Muscle layer of duodenum (tissue), 2 donors: ENCODE measurements around the gene GHRH.

Source experiments
- H3K27ac ChIP-seq: one replicate; pipeline ENCODE4 v1.7.0; 2013; ENCODE audit warnings: mild to moderate bottlenecking, low read length
- H3K27me3 ChIP-seq: one replicate; pipeline ENCODE4 v1.7.0; 2013; ENCODE audit warnings: low read depth, mild to moderate bottlenecking, control low read depth, low read length
- H3K36me3 ChIP-seq, 2 donors: one replicate each; pipeline ENCODE4 v1.7.0; 2013; ENCODE audit warnings: low read length in 2 of 2, control low read depth in 1 of 2, mild to moderate bottlenecking in 1 of 2; ENCODE audit not compliant: insufficient read depth in 2 of 2, control insufficient read depth in 1 of 2
- H3K4me1 ChIP-seq, 2 donors: one replicate each; pipeline ENCODE4 v1.7.0; 2013; ENCODE audit warnings: low read length in 2 of 2, mild to moderate bottlenecking in 2 of 2, control low read depth in 1 of 2, moderate library complexity in 1 of 2; ENCODE audit not compliant: insufficient read depth in 2 of 2, control insufficient read depth in 1 of 2
- H3K4me3 ChIP-seq, 2 donors: one replicate each; pipeline ENCODE4 v1.7.0; 2013; ENCODE audit warnings: low read length in 2 of 2, low read depth in 1 of 2, mild to moderate bottlenecking in 1 of 2
- H3K9me3 ChIP-seq, 2 donors: one replicate each; pipeline ENCODE4 v1.7.0; 2013; ENCODE audit warnings: low read length in 2 of 2, control low read depth in 1 of 2, mild to moderate bottlenecking in 1 of 2; ENCODE audit not compliant: control insufficient read depth in 1 of 2
- donor health status: healthy.

GHRH gene

GRCh38 chr20:37288091-37288490 is 26.5 kb upstream of the GHRH start:
- no peaks in the 10 kb centered on the region for H3K9me3 ChIP-seq
- peaks cover 0 to 9% of the 10 kb centered on the region in 2 donors for H3K4me1 ChIP-seq
- H3K36me3 ChIP-seq = peaks cover 0 to 2% of the 10 kb centered on the region in 2 donors
- no peak overlapping the region for H3K27ac ChIP-seq
- H3K27me3 ChIP-seq = no peaks in the 10 kb centered on the region
- H3K4me3 ChIP-seq = no peak overlapping the region

- Histone ChIP-seq H3K4me1 (peaks cover 0 to 8% of the 10 kb centered on the region in 2 donors), H3K9me3 (no peaks in the 10 kb centered on the region), H3K27ac (no peak overlapping the region), H3K4me3 (no peak overlapping the region), H3K36me3 (no peaks in the 10 kb centered on the region), H3K27me3 (no peaks in the 10 kb centered on the region)
Observed at GRCh38 chr20:37285664-37286374, 24.2 kb upstream of the GHRH start.

- H3K27ac ChIP-seq = no peak overlapping the region
- H3K36me3 ChIP-seq = no peaks in the 10 kb centered on the region
- H3K4me3 ChIP-seq = no peak overlapping the region
- no peaks in the 10 kb centered on the region for H3K27me3 ChIP-seq
- H3K9me3 ChIP-seq = no peaks in the 10 kb centered on the region
- no peaks in the 10 kb centered on the region for H3K4me1 ChIP-seq
Observed at GRCh38 chr20:37284691-37285161, 23.1 kb upstream of the GHRH start.

- no peak overlapping the region for H3K4me3 ChIP-seq
- H3K9me3 ChIP-seq = no peaks in the 10 kb centered on the region
- H3K27me3 ChIP-seq = no peaks in the 10 kb centered on the region
- no peaks in the 10 kb centered on the region for H3K36me3 ChIP-seq
- H3K4me1 ChIP-seq = no peaks in the 10 kb centered on the region
- H3K27ac ChIP-seq = no peak overlapping the region
Observed at GRCh38 chr20:37283530-37284195, 22.0 kb upstream of the GHRH start.

DNA sequence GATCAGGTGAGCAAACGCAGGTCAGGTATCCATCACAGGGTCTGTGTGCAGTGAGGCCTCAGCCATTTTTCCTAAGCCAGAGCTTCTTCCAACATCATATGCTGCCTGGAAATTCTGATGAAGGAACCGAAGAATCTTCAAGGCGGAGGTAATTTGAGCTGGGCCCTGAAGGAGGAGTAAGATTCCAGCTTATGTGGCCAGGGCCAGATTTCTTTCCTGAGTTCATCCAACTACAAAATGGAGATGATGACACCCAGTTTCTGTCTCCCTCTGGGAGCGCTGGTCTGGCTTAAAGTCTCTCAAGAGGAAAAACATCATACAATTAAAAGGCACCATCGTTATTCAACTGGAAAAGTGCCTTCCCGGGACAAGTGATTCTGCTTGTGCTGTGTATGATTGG is 20.9 kb upstream of the GHRH start:
- no peaks in the 10 kb centered on the region for H3K9me3 ChIP-seq
- H3K4me1 ChIP-seq = no peaks in the 10 kb centered on the region
- no peaks in the 10 kb centered on the region for H3K36me3 ChIP-seq
- no peaks in the 10 kb centered on the region for H3K27me3 ChIP-seq
- H3K27ac ChIP-seq = peak overlapping the region; percentile 25
- no peak overlapping the region for H3K4me3 ChIP-seq

DNA sequence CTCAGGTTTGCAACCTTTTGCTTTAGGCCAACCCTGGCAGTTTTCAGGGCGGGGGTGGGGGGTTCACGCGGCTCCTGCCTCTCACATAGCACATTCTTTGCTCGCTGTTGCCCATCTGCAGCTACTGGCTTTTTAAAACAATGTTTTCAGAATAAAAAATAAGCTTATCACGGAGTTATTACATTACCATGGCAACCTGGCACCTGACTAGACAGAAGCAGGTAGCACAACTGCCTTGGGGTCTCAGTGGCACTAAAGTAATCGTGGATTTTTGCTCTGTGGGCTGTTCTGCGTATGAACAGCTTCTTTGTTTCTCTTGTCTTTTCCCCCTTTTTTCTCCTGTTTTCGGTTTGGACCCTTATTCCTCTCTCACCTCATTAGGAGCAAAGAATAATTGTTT is 18.8 kb upstream of the GHRH start:
- Histone ChIP-seq H3K4me3 (no peak overlapping the region), H3K27ac (no peak overlapping the region), H3K4me1 (peaks cover 5 to 7% of the 10 kb centered on the region in 2 donors), H3K27me3 (no peaks in the 10 kb centered on the region), H3K36me3 (no peaks in the 10 kb centered on the region), H3K9me3 (no peaks in the 10 kb centered on the region)

DNA sequence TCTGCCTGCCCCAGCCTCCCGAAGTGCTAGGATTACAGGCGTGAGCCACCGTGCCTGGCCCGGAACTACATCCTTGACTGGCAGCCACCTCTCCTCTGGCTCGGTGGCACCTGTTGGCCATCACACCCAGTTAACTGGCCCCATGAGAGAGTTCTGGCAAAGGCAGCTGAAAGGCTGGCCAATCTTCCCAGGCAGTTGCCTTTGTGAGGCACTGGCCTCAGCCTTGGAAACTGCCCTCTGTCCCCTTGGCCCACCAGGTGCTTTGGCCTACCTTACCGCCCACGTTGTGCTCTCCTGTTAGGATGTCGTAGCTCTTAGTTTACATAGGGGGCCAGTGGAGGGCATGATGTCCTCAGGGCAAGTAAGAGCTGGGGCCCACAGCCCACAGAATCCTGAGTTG is 18.2 kb upstream of the GHRH start:
- Histone ChIP-seq H3K36me3 (no peaks in the 10 kb centered on the region), H3K27me3 (no peaks in the 10 kb centered on the region), H3K4me1 (peaks cover 5 to 7% of the 10 kb centered on the region in 2 donors), H3K4me3 (no peak overlapping the region), H3K9me3 (no peaks in the 10 kb centered on the region), H3K27ac (no peak overlapping the region)

DNA sequence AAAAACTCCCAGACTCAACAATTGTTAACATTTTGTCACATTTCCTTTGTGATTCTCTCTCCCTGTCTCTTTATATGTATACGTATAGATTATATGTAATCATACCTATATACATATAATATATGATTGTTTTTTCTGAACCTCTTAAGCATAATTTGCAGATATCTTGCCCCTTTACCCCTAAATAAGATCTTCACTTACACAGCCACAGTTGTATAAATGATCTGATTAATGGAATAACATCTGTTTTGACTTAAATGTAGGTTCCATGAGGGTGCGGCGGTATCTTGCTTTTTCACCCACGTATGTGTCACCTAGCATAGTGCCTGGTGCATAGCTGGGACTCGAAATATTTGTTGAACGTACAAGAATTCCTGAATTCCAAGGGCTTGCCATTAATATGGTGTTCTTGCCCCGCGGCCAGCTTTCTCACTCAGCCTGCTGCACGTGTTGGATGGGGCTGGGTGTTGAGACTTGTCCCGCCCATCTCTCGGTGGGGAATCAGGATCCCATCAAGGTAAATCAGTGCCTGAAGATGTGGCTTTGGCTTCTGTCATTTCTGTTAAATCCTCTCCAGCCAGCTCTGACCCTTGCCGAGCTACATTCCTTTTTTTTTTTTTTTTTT is 17.5 kb upstream of the GHRH start:
- no peak overlapping the region for H3K4me3 ChIP-seq
- H3K27ac ChIP-seq = no peak overlapping the region
- H3K36me3 ChIP-seq = no peaks in the 10 kb centered on the region
- H3K9me3 ChIP-seq = no peaks in the 10 kb centered on the region
- no peaks in the 10 kb centered on the region for H3K27me3 ChIP-seq
- peaks cover 5 to 7% of the 10 kb centered on the region in 2 donors for H3K4me1 ChIP-seq

DNA sequence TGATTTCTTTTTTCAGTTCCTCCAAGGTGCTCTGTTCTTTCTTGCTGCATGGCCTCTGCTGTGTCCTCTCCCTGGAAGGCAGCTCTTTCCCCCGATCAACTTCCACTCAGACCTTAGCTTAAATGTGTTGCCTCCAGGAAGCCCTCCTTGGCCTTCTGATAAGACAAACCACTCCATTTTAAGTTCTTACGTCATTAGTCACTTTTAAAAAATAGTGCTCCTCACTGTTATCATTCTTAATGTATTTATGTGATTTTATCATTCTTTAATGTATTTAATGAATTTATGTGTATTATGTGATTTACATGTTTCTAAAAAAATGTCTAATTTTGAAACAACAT is 15.6 kb upstream of the GHRH start:
- Histone ChIP-seq H3K27ac (no peak overlapping the region), H3K9me3 (no peaks in the 10 kb centered on the region), H3K4me1 (peaks cover 5 to 7% of the 10 kb centered on the region in 2 donors), H3K36me3 (no peaks in the 10 kb centered on the region), H3K27me3 (no peaks in the 10 kb centered on the region), H3K4me3 (no peak overlapping the region)

- peak overlapping the region in 1 of 2 donors; percentile 28 for H3K4me3 ChIP-seq
Observed at GRCh38 chr20:37276494-37277252, 15.1 kb upstream of the GHRH start.

More at GRCh38 chr20:37276494-37277252, 15.1 kb upstream of the GHRH start:
- H3K27ac ChIP-seq = no peak overlapping the region
- H3K9me3 ChIP-seq = no peaks in the 10 kb centered on the region
- H3K36me3 ChIP-seq = no peaks in the 10 kb centered on the region
- no peaks in the 10 kb centered on the region for H3K27me3 ChIP-seq
- H3K4me1 ChIP-seq = peaks cover 5 to 7% of the 10 kb centered on the region in 2 donors
